DND-41 (cell line): ENCODE measurements around the gene EML6.

Experiments used
- EZH2 ChIP-seq: IDR thresholded peaks from 3 replicates; pipeline ENCODE4 v1.6.1; 2012; ENCODE audit warnings: borderline replicate concordance, low read depth, mild to moderate bottlenecking, moderate library complexity, low read length, inconsistent platforms; ENCODE audit not compliant: severe bottlenecking
- TF ChIP-seq, protein P1 (sequence below): IDR thresholded peaks from 2 replicates; pipeline ENCODE4 v1.5.1; 2012; ENCODE audit warnings: borderline replicate concordance, low read length, moderate library complexity, mild to moderate bottlenecking; ENCODE audit not compliant: poor library complexity, severe bottlenecking; ENCODE audit errors: extremely low read depth

DNA sequence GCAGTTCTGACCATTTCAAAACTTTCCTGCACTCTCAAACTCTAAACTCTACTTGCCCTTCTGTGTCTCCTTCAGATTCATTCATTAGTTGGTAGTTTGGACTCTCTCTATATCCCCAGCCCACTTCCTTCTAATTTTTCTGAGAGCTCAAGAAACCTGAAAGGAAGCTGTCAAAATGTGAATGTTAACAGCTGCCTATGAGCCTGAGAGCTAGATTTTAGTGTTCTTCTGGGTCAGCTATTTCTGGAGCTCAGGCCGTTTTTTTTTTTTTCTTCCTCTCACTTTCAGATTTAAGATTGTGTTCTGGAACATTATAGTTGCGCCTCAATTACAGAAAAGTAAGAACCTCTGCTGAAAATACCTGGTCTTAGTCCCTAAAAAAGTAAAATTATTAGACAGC lies 253.7 kb downstream of the EML6 start:
- TF ChIP-seq, protein P1, sequence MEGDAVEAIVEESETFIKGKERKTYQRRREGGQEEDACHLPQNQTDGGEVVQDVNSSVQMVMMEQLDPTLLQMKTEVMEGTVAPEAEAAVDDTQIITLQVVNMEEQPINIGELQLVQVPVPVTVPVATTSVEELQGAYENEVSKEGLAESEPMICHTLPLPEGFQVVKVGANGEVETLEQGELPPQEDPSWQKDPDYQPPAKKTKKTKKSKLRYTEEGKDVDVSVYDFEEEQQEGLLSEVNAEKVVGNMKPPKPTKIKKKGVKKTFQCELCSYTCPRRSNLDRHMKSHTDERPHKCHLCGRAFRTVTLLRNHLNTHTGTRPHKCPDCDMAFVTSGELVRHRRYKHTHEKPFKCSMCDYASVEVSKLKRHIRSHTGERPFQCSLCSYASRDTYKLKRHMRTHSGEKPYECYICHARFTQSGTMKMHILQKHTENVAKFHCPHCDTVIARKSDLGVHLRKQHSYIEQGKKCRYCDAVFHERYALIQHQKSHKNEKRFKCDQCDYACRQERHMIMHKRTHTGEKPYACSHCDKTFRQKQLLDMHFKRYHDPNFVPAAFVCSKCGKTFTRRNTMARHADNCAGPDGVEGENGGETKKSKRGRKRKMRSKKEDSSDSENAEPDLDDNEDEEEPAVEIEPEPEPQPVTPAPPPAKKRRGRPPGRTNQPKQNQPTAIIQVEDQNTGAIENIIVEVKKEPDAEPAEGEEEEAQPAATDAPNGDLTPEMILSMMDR = no peak
- TF ChIP-seq EZH2 = no peak
